Measurements from ENCODE around the gene DNAH6.
A peak's percentile ranks its signal among the peaks of the same experiment; 100 is the strongest.

The DNAH6 gene

DNA sequence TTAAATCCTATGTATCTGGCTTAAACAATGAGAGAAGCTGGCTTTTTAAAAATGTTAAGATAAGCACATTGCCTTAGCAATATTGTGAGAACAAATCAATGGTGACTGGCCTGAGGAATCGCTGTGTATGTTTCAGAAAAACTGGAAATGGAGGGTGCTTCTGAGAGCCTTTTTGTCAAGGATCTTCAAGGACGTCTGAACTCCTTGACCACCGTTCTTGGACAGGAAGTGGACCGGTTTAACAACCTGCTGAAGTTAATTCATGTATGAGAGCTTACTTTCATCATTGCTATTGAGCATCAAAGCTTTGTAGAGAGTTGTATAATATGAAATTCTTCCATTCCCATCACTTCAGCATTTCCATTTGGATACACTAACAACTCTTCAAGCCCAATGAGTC lies 292.0 kb downstream of the DNAH6 start:
- DNase-seq = no peak

DNA sequence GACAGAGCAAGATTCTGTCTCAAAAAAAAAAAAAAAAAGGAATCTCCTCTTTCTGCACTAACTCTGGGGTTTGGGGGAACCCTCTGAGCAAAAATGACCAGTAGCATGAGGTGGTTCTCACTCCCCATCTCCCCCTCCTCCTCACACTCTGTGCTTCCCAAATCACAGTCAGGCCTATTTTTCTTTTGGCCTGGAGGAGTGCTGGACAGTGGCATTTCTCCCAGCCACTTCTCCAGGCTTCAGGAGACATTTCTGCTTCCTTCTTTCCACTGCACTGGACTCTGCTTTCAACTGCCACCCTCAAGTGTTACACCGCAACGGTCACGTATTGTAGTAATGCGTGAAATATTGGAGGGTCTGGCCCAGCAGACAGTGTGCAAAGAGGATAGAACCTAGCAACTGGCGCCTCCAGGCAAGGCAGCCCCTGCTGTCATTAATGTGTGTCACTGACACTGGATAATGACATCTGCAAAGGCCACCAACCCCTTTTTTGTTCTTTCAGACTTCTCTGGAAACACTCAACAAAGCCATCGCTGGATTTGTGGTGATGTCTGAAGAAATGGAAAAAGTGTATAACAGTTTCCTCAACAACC lies 295.6 kb downstream of the DNAH6 start:
- DNase-seq = no peak

- DNase-seq = no peak
Observed at GRCh38 chr2:84815146-84815545, 298.8 kb downstream of the DNAH6 start.

- DNase-seq = no peak
Observed at GRCh38 chr2:84816426-84817026, 300.2 kb downstream of the DNAH6 start.

DNA sequence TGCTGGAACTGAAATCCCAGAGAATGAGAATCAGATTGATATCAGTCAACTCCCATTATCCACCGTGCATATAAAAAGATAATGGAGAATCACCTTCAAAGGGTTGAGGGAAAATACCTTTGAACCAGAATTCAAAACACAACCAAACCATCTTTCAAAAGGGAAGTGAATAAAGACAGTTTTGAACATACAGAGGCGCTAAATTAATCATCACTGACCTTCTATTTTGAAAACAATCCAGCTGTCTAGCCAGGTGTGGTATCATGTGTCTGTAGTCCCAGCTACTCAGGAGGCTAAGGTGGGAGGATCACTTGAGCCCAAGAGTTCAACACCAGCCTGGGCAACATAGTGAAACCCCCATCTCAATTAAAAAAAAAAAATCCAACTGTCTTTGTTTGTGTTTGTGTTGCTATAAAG lies 300.9 kb downstream of the DNAH6 start:
- DNase-seq = peak; percentile 72

- DNase-seq = no peak
Observed at GRCh38 chr2:84821806-84822205, 305.5 kb downstream of the DNAH6 start.

GRCh38 chr2:84823229-84823628 lies 306.9 kb downstream of the DNAH6 start:
- no peak for DNase-seq

DNA sequence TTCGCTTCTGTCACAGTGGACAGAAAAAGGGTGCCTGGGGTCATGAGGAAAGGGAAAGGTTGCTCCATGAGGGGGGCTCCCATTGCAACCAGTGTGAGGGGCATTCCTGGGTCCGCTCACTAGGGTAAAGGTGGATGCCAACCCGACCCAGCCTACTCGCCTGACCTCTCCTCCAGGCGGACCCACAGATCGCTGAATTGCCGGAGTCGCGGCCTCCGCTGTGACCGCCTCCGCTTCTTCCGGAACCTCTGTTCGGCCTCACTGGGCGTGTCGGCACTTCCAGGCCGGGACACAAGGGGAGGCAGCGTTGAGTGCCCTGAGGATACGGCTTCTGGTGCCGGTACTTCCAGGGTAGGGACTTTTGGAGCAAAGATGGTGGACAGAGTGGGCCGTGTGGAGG lies 307.5 kb downstream of the DNAH6 start:
- no peak for DNase-seq

DNA sequence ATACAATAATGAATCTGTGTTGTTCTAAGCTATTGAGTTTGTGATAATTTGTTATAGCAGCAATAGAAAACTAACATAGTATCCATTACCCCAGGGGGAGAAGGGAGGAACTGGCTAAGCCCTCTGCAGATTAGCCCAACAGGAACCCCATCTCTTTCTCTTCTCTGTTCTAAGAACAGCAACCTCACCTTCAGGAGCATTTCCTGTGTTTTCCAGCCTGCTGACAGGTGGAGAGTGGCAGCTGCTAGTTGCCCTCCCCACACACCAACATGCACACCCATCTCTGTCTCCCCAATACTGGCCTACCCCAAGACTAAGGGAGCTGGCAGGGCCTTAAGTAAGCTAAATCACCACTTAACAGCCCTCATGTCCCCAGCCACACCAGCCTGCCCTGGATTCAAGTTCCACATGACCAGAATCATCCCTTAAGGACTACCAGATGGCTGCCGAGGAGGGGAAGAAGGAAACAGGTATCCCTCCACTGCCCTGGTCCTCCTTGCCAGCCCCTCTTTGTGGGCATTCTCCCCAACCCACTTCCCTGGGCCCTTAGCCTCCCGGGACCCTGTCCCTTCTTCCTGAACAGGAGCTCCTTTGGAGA lies 311.8 kb downstream of the DNAH6 start:
- no peak for DNase-seq

GRCh38 chr2:84829693-84830092 lies 313.4 kb downstream of the DNAH6 start:
- DNase-seq = no peak

DNA sequence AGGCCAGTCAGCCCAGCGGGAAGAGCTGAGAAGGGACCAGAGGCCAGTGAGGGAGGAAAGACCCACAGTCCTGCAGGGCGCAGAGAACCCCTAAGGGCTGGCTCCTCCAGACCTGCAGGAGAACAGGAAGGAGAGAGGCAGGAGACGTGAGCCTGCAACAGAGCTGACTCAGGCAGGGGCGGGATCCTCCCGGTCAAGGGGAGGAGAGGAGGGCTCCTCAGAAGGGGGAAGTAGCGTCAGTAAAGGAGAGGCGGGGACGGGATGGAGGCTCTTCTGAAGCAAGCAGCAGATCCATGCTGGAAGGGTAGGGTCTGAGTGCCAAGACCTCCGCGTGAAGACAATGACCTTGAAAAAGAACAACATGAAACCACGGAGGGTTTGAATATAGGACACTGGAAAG lies 313.8 kb downstream of the DNAH6 start:
- no peak for DNase-seq

DNA sequence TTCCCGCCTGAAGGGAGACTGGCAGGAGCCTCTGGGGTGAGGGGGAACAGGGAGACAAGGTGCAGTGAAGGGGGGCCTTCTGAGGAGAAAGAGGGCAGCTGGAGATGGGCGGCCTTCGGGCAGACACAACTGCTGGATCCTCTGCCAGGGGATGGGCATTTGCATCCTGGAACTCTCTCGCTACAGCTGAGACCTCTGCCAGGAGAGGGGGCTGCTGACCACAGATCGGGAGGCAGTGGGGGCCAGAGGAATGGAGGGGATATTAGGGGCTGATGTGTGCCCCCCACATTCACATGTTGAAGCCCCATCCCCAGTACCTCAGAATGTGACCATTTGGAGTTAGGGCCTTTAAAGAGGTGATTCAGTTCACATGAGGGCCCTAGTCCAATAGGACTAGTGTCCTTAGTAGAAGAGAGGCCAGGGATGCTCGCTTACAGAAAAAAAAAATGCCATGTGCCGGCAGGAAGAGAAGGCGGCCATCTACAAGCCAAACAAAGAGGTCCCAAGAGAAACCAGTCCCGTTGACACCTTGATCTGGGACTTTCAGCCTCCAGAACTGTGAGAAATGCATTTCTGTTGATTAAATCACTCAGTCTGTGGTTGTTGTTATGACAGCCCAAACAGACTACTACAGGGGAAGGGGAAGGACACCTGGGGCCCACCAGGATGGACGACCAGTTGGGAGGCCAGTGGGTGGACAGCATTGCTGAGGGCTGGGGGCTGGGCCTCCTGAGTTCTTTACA lies 314.6 kb downstream of the DNAH6 start:
- DNase-seq = no peak

GRCh38 chr2:84832772-84833461 lies 316.6 kb downstream of the DNAH6 start:
- DNase-seq = peak; percentile 34

GRCh38 chr2:84833481-84834150 lies 317.3 kb downstream of the DNAH6 start:
- DNase-seq = no peak

GRCh38 chr2:84836215-84836614 lies 319.9 kb downstream of the DNAH6 start:
- DNase-seq = no peak

DNA sequence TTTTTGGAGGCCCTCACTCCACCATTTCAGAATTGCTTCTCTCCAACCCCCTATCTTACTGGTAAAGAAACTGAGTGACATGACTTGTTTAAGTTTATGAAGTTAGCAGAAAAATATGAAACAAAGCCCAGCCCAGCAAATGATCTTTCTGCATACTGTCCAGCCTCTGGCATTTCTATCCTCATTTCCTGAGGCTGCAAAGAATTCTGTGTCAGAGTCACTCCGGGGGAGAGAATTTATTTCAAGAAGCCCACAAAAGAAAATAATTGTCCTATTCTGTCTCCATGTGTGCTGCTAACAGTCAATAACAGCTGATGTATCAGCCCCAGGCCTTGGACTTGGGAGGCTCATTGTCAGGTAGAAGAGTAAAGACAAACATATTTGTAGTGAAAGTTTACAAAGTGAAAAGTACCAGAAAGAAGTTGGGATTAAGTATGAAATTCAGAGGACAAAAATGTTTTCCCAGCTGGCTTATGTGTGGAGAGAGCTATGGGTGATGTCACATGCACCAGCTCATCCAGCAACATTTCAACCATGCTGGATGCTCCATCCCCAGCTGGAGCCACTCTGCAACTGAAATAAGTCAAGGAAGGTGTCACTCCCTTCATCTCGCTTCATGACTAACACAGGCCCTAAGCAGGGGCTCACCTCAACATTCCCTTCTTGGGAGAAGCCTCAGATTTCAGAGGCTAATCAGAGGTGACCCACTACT lies 322.3 kb downstream of the DNAH6 start:
- no peak for DNase-seq

DNA sequence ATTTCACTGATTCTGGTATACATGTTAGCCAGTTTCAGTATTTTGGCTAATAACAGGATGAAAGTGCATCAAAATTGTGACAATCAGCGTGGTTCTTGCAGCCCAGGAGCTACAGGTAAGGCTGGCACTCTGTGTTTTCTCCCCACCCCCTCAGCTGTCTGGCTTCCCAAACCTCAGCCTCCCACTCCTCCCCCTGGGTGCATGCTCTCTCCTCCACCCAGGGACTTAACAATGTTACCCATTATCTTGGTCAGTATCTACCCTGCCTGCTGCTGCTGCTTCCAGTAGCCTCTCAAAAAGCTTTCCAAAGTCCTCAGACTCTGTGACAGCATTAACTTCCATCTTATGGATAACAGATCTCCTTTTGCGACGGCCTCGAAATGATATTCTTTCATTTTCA lies 323.6 kb downstream of the DNAH6 start:
- DNase-seq = no peak

DNA sequence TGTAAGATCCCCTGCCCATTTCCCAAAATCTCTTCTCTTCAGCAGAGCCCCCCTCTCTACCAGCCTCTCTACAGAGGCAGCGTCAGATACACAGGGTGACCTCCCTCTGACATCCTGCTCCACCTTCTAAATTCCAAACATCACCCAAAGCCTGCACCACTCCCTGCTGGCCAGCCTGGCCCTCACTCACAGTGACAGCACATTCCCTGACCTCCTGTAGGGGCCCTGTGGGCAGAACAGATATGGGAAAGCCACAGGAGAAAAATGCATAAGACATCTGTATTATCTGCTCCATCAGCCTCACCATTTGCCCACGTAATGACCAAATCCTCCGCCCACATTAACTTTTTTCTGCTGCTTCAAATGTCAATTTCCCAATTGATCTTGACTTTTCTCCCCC lies 324.0 kb downstream of the DNAH6 start:
- DNase-seq = no peak

- no peak for DNase-seq
Observed at GRCh38 chr2:84841577-84841976, 325.3 kb downstream of the DNAH6 start.

GRCh38 chr2:84844141-84844540 lies 327.8 kb downstream of the DNAH6 start:
- no peak for DNase-seq

GRCh38 chr2:84846041-84846663 lies 329.9 kb downstream of the DNAH6 start:
- DNase-seq = peak; percentile 66

DNA sequence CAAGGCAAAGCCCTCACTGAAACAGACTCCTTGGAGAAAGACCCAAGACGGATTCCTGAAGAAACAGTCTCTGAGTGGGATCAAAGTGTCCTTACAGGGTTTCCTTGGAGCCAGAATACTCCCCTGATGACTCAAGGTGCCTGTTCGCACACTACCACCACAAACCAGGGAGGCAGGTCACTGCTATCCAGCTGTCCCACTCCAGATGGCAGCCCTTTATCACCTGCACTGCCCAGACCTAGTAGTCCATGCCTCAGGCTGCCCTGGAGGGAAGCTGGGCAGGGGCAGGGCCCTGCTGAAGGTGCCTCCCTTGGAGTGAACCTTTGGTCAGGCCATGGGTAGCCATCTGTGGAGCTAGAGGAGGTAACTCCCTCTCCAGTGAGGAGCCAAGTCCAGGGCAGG lies 330.4 kb downstream of the DNAH6 start:
- no peak for DNase-seq
